GM12878 (cell line): ENCODE results near the gene SEC63. TPM values are rescaled to one million over a fixed set of nuclear protein-coding genes. Genes with fewer than 3 reads are reported as not detected.

Experiments used
- ATAC-seq: fragments of 200-7000 bp; cut with Tn5 transposase; 3 replicates; pipeline ENCODE4 v1.9.1; 2020; ENCODE audit warnings: mild to moderate bottlenecking, moderate library complexity
- BruUV-seq: library from RNA; stranded (reverse); fragments of 400-500 nt; replicated peaks from 2 replicates; lab custom pipeline; 2021; lab: Mats Ljungman, UMichigan
- CTCF ChIA-PET: fragments of 300-600 bp; sonication (Branson Sonifier 250); formaldehyde crosslinking; extraction: SDS; loops from one replicate; lab custom pipeline; 2021; ENCODE audit warnings: inconsistent platforms; lab: Yijun Ruan, JAX
- POLR2A ChIA-PET: fragments of 350-600 bp; formaldehyde crosslinking; extraction: SDS; loops from one replicate; lab custom pipeline; 2021; ENCODE audit warnings: inconsistent platforms; lab: Charles Lee
- RAD21 ChIA-PET: fragments of 300-600 bp; sonication (Branson Sonifier 250); formaldehyde crosslinking; loops from one replicate; lab custom pipeline; 2023; ENCODE audit warnings: antibody characterized with exemption; ENCODE audit not compliant: unreplicated experiment; lab: Charles Lee
- SMC1A ChIA-PET: fragments of 300-600 bp; sonication (Branson Sonifier 250); formaldehyde crosslinking; loops from one replicate; lab custom pipeline; 2023; ENCODE audit not compliant: unreplicated experiment, uncharacterized antibody; lab: Charles Lee
- DNase-seq: peaks from one replicate; pipeline ENCODE4 v3.0.0-alpha.2; 2011; ENCODE audit warnings: low read depth, low spot score
- FAIRE-seq: peaks from 3 replicates; lab custom pipeline; 2011; peaks lifted over from hg19 to GRCh38; lab: Jason Lieb, UNC
- H2AFZ ChIP-seq: 2 replicates; pipeline ENCODE4 v1.6.0; 2011; ENCODE audit warnings: low read depth, low read length, control low read depth; ENCODE audit not compliant: control insufficient read depth
- H3K27ac ChIP-seq: 2 replicates; pipeline ENCODE4 v1.5.1; 2011; ENCODE audit warnings: control low read depth; ENCODE audit not compliant: control insufficient read depth, insufficient read depth
- H3K27me3 ChIP-seq, 2 experiments: replicated peaks in 1 of 2; 2 replicates each; pipeline versions ENCODE4 v1.6.0 to v1.6.1; 2011; ENCODE audit warnings: low read length in 1 of 2; ENCODE audit not compliant: control insufficient read depth in 2 of 2, insufficient read depth in 2 of 2
- H3K36me3 ChIP-seq, 2 experiments: 2 replicates each; pipeline ENCODE4 v1.5.1; 2011; ENCODE audit warnings: low read length in 1 of 2; ENCODE audit not compliant: control insufficient read depth in 2 of 2, insufficient read depth in 2 of 2
- H3K4me1 ChIP-seq: 2 replicates; pipeline ENCODE4 v1.6.1; 2011; ENCODE audit warnings: mild to moderate bottlenecking, low read length, moderate library complexity, mixed read lengths; ENCODE audit not compliant: control insufficient read depth, insufficient read depth
- H3K4me2 ChIP-seq: 2 replicates; pipeline ENCODE4 v1.6.0; 2011; ENCODE audit warnings: control low read depth; ENCODE audit not compliant: control insufficient read depth, insufficient read depth
- H3K4me3 ChIP-seq: fragments of 200-600 bp; sonication (generic); 2 replicates; pipeline ENCODE4 v1.5.1; 2016
- H3K79me2 ChIP-seq: 2 replicates; pipeline ENCODE4 v1.6.0; 2011; ENCODE audit warnings: low read length; ENCODE audit not compliant: control insufficient read depth, insufficient read depth
- H3K9ac ChIP-seq: 2 replicates; pipeline ENCODE4 v1.8.0; 2011; ENCODE audit warnings: low read length, control low read depth, mixed read lengths; ENCODE audit not compliant: control insufficient read depth, insufficient read depth
- H3K9me3 ChIP-seq: replicated peaks from 3 replicates; pipeline ENCODE4 v1.5.1; 2011; ENCODE audit warnings: mild to moderate bottlenecking, low read length; ENCODE audit not compliant: control insufficient read depth, insufficient read depth
- H4K20me1 ChIP-seq: 2 replicates; pipeline ENCODE4 v1.6.0; 2011; ENCODE audit not compliant: control insufficient read depth, insufficient read depth
- CEBPB ChIP-seq, 2 experiments: fragments of 150-350 bp in 1 of 2; IDR thresholded peaks; 2 replicates each; pipeline ENCODE4 v1.6.1; 2012 to 2014; ENCODE audit warnings: low read depth in 2 of 2, low read length in 2 of 2, borderline replicate concordance in 1 of 2, inconsistent platforms in 1 of 2
- JUND ChIP-seq: IDR thresholded peaks from 2 replicates; pipeline ENCODE4 v1.6.1; 2012; ENCODE audit warnings: low read depth, mild to moderate bottlenecking, low read length, improper control_type of control experiment, moderate library complexity
- MYC ChIP-seq: IDR thresholded peaks from 2 replicates; pipeline ENCODE4 v1.6.1; 2011; ENCODE audit warnings: mild to moderate bottlenecking, low read length, moderate library complexity, inconsistent platforms; ENCODE audit not compliant: insufficient read depth, insufficient replicate concordance, insufficient read length, severe bottlenecking
- POU2F2 ChIP-seq: IDR thresholded peaks from 3 replicates; pipeline ENCODE4 v1.6.1; 2011; ENCODE audit warnings: low read depth, mild to moderate bottlenecking, low read length, borderline replicate concordance
- RELB ChIP-seq: fragments of 450-650 bp; IDR thresholded peaks from 2 replicates; pipeline ENCODE4 v1.6.1; 2017; ENCODE audit warnings: low read depth, mild to moderate bottlenecking, moderate library complexity
- SIN3A ChIP-seq: IDR thresholded peaks from 2 replicates; pipeline ENCODE4 v1.6.1; 2012; ENCODE audit warnings: low read depth, low read length, improper control_type of control experiment
- SP1 ChIP-seq: IDR thresholded peaks from one replicate; pipeline ENCODE4 v1.6.1; 2011; ENCODE audit warnings: low read depth, low read length
- USF1 ChIP-seq: IDR thresholded peaks from 2 replicates; pipeline ENCODE4 v1.6.1; 2011; ENCODE audit warnings: borderline replicate concordance, low read depth, mild to moderate bottlenecking, moderate library complexity, mixed read lengths, low read length; ENCODE audit not compliant: insufficient read depth; ENCODE audit errors: extremely low read length
- WGBS: methylation state at CpG from one replicate; pipeline ENCODE4 v1.1.6; 2016; ENCODE audit warnings: low lambda C conversion rate; ENCODE audit not compliant: insufficient replicate concordance, insufficient coverage; ENCODE audit errors: missing lambda C conversion rate; 5-methylcytosine and 5-hydroxymethylcytosine counted together
- in situ Hi-C: fragments of 300-500 bp; cut with MboI; formaldehyde crosslinking; loops from 9 replicates; pipeline ENCODE4 v1.14.3; 2018; ENCODE audit warnings: mixed read lengths
- intact Hi-C: fragments of 100-400 bp; cut with micrococcal nuclease; formaldehyde crosslinking; loops from one replicate; pipeline ENCODE4 v1.14.2; 2022; ENCODE audit not compliant: unreplicated experiment
- polyA plus RNA-seq, 11 experiments: library from polyadenylated mRNA; depleted of rRNA in 4 of 11; unstranded in 6 of 11; stranded (reverse) in 5 of 11; fragments of >200 nt; fragmentation: Nextera tagmentation in 4 of 11; fragmentation: Illumina TruSeq in 1 of 11; extraction: Ambion mirVana in 4 of 11; extraction: Trizol in 1 of 11; gene quantifications; 1 replicate in 1 of 11; 2 replicates in 10 of 11; pipeline versions ENCODE4 v1.2.1 to v1.2.3, GENCODE V29; 2011 to 2016; ENCODE audit warnings: inconsistent platforms in 2 of 11, missing spikeins in 2 of 11, low read depth in 1 of 11
- total RNA-seq, 4 experiments: library from RNA; depleted of rRNA in 3 of 4; stranded (reverse); fragments of >200 nt in 3 of 4; fragmentation: Illumina TruSeq in 1 of 4; extraction: Trizol in 1 of 4; gene quantifications; 2 replicates each; pipeline versions ENCODE4 v1.2.1 to v1.2.3, GENCODE V29; 2013 to 2021
- TF ChIP-seq, protein P1 (sequence below): fragments of 150-350 bp; IDR thresholded peaks from 2 replicates; pipeline ENCODE4 v1.6.1; 2014; ENCODE audit warnings: mild to moderate bottlenecking, low read depth, low read length

Gene SEC63
- total and polyA plus RNA-seq, 10 of the 15 experiments (the other 5 are each of a cell fraction or from before 2014, with no cell fraction given), result 10.1 to 87.0 (median 34.3) TPM

GRCh38 chr6:107879941-107880340 lies 78.1 kb downstream of the SEC63 start:
- FAIRE-seq (no peak), DNase-seq (no peak), ATAC-seq (no peak)
- 98% methylated on average over 3 of the region's 3 CpGs for WGBS
- TF ChIP-seq, protein P1, sequence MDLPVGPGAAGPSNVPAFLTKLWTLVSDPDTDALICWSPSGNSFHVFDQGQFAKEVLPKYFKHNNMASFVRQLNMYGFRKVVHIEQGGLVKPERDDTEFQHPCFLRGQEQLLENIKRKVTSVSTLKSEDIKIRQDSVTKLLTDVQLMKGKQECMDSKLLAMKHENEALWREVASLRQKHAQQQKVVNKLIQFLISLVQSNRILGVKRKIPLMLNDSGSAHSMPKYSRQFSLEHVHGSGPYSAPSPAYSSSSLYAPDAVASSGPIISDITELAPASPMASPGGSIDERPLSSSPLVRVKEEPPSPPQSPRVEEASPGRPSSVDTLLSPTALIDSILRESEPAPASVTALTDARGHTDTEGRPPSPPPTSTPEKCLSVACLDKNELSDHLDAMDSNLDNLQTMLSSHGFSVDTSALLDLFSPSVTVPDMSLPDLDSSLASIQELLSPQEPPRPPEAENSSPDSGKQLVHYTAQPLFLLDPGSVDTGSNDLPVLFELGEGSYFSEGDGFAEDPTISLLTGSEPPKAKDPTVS, result no peak
- TF ChIP-seq CEBPB (IDR thresholded peaks at IDR 0.05; ENCODE audit: borderline replicate concordance in 1 of 2, low read depth in 2 of 2, low read length in 2 of 2) (no peak), MYC (no peak), USF1 (no peak), SIN3A (no peak), JUND (no peak), RELB (no peak), POU2F2 (no peak), SP1 (no peak)
- H3K27ac ChIP-seq, result no peak overlapping the region
- no peaks in the 10 kb centered on the region for H3K79me2 ChIP-seq
- no peak overlapping the region for H3K4me2 ChIP-seq
- ChIA-PET SMC1A (interaction anchor here (0.6 kb wide), 1 partner anchor 37 kb away, joined by 3 read pairs; no protein-coding TSS in a partner anchor), CTCF (interaction anchor here (1.1 kb wide), 1 partner anchor 13 kb away, joined by 3 read pairs; no protein-coding TSS in a partner anchor), RAD21 (no interaction called here), POLR2A (no interaction called here)
- no peaks in the 10 kb centered on the region for H4K20me1 ChIP-seq
- in situ Hi-C loops, result no loop called here
- BruUV-seq, result no TSS peak
- H3K9me3 ChIP-seq, result no peaks in the 10 kb centered on the region
- no peak overlapping the region for H2AFZ ChIP-seq
- no peak overlapping the region for H3K9ac ChIP-seq
- H3K4me3 ChIP-seq, result no peak overlapping the region
- no peaks in the 10 kb centered on the region for H3K27me3 ChIP-seq
- peaks cover 2 to 10% of the 10 kb centered on the region in 2 experiments; a peak in 3 of 4 replicates for H3K36me3 ChIP-seq
- H3K4me1 ChIP-seq, result peaks cover 5% of the 10 kb centered on the region; the same call in 1 of the 2 replicates
- intact Hi-C loops, result loop anchor here (10.0 kb wide), 1 partner anchor 175 kb away; no protein-coding TSS in a partner anchor
